ENCODE data around the gene NRXN3.

- no peak for TF ChIP-seq SIN3A (IDR thresholded peaks at IDR 0.05; ENCODE audit: borderline replicate concordance, insufficient read depth, low read depth, low read length)
- TF ChIP-seq, protein P1, sequence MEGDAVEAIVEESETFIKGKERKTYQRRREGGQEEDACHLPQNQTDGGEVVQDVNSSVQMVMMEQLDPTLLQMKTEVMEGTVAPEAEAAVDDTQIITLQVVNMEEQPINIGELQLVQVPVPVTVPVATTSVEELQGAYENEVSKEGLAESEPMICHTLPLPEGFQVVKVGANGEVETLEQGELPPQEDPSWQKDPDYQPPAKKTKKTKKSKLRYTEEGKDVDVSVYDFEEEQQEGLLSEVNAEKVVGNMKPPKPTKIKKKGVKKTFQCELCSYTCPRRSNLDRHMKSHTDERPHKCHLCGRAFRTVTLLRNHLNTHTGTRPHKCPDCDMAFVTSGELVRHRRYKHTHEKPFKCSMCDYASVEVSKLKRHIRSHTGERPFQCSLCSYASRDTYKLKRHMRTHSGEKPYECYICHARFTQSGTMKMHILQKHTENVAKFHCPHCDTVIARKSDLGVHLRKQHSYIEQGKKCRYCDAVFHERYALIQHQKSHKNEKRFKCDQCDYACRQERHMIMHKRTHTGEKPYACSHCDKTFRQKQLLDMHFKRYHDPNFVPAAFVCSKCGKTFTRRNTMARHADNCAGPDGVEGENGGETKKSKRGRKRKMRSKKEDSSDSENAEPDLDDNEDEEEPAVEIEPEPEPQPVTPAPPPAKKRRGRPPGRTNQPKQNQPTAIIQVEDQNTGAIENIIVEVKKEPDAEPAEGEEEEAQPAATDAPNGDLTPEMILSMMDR (IDR thresholded peaks at IDR 0.05): no peak
These were observed 702.7 kb downstream of the NRXN3 start for GRCh38 chr14:78872837-78873236.

Measured in Panc1 (cell line).